B cell (primary cell): ENCODE results near the gene AFF2. TPM values are rescaled to one million over a fixed set of nuclear protein-coding genes. Genes with fewer than 3 reads are reported as not detected.

ENCODE experiments used
- ATAC-seq: fragments of 200-7000 bp; cut with Tn5 transposase; one replicate; pipeline ENCODE4 v1.10.0; 2021; ENCODE audit warnings: low read depth, mild to moderate bottlenecking, moderate number of reproducible peaks, moderate library complexity
- CTCF ChIA-PET: fragments of 350-600 bp; sonication (Branson Sonifier 250); formaldehyde crosslinking; loops from one replicate; lab custom pipeline; 2021; ENCODE audit warnings: antibody characterized with exemption, inconsistent platforms; lab: Charles Lee
- POLR2A ChIA-PET: fragments of 350-600 bp; sonication (Branson Sonifier 250); formaldehyde crosslinking; loops from one replicate; lab custom pipeline; 2021; ENCODE audit warnings: antibody characterized with exemption; lab: Charles Lee
- DNase-seq: peaks from one replicate; pipeline ENCODE4 v3.0.0; 2013
- H2AFZ ChIP-seq: 2 replicates; pipeline ENCODE4 v1.6.1; 2012; ENCODE audit warnings: mild to moderate bottlenecking, low read depth, low read length; ENCODE audit not compliant: insufficient read depth, poor library complexity, severe bottlenecking
- H3K27ac ChIP-seq, 2 donors: 1 replicate in 1 of 2; 2 replicates in 1 of 2; pipeline ENCODE4 v1.5.1; 2012 to 2013; ENCODE audit warnings: low read length in 2 of 2, mild to moderate bottlenecking in 2 of 2, moderate library complexity in 1 of 2
- H3K27me3 ChIP-seq, 4 experiments: fragments of 200-600 bp in 1 of 4; sonication (generic) in 1 of 4; replicated peaks in 1 of 4; 1 replicate in 2 of 4; 2 replicates in 2 of 4; pipeline versions ENCODE4 v1.6.1 to v1.7.0; 2013 to 2016; ENCODE audit warnings: low read length in 3 of 4, mild to moderate bottlenecking in 2 of 4, mixed read lengths in 1 of 4, moderate library complexity in 1 of 4; ENCODE audit not compliant: insufficient read depth in 4 of 4, control insufficient read depth in 3 of 4; ENCODE audit errors: control extremely low read depth in 1 of 4
- H3K36me3 ChIP-seq, 2 experiments: replicated peaks in 1 of 2; 1 replicate in 1 of 2; 2 replicates in 1 of 2; pipeline versions ENCODE4 v1.6.1 to v1.7.1; 2013; ENCODE audit warnings: low read length in 1 of 2; ENCODE audit not compliant: insufficient read depth in 2 of 2, control insufficient read depth in 1 of 2; ENCODE audit errors: control extremely low read depth in 1 of 2, extremely low read depth in 1 of 2
- H3K4me1 ChIP-seq, 2 donors: fragments of 200-600 bp in 1 of 2; sonication (generic) in 1 of 2; 1 replicate in 1 of 2; 2 replicates in 1 of 2; pipeline versions ENCODE4 v1.5.1 to v1.6.1; 2013 to 2017; ENCODE audit warnings: low read length in 2 of 2; ENCODE audit not compliant: control insufficient read depth in 2 of 2, insufficient read depth in 2 of 2
- H3K4me2 ChIP-seq: replicated peaks from 2 replicates; pipeline ENCODE3; 2012; ENCODE audit warnings: mild to moderate bottlenecking, low read depth, low read length; ENCODE audit not compliant: poor library complexity, severe bottlenecking
- H3K4me3 ChIP-seq, 5 experiments: fragments of 200-600 bp in 1 of 5; sonication (generic) in 1 of 5; 1 replicate in 3 of 5; 2 replicates in 2 of 5; pipeline versions ENCODE4 v1.5.1 to v1.7.0; 2011 to 2016; ENCODE audit warnings: low read length in 4 of 5, mild to moderate bottlenecking in 4 of 5, low read depth in 2 of 5, control low read depth in 1 of 5, moderate library complexity in 1 of 5; ENCODE audit not compliant: insufficient read depth in 1 of 5; ENCODE audit errors: control extremely low read depth in 1 of 5, extremely low read depth in 1 of 5
- H3K79me2 ChIP-seq: fragments of 200-600 bp; sonication (generic); one replicate; pipeline ENCODE4 v1.6.0; 2016; ENCODE audit warnings: low read length; ENCODE audit not compliant: control insufficient read depth, insufficient read depth
- H3K9ac ChIP-seq: fragments of 200-600 bp; sonication (generic); 2 replicates; pipeline ENCODE4 v1.6.1; 2017; ENCODE audit warnings: mild to moderate bottlenecking, low read length, moderate library complexity
- H3K9me3 ChIP-seq, 3 donors: one replicate each; pipeline versions ENCODE4 v1.6.1 to v1.7.1; 2013; ENCODE audit warnings: low read length in 2 of 3; ENCODE audit not compliant: control insufficient read depth in 2 of 3, insufficient read depth in 1 of 3; ENCODE audit errors: control extremely low read depth in 1 of 3
- H4K20me1 ChIP-seq: 2 replicates; pipeline ENCODE4 v1.6.0; 2012; ENCODE audit warnings: mild to moderate bottlenecking, low read length; ENCODE audit not compliant: insufficient read depth, control insufficient read depth, poor library complexity, severe bottlenecking
- H3K27ac Mint-ChIP-seq: one replicate; pipeline ENCODE4 v1.8.0; 2021; ENCODE audit warnings: mixed read lengths
- H3K27me3 Mint-ChIP-seq: one replicate; pipeline ENCODE4 v1.8.0; 2021; ENCODE audit warnings: mixed read lengths
- H3K4me1 Mint-ChIP-seq: one replicate; pipeline ENCODE4 v1.8.0; 2021; ENCODE audit warnings: mixed read lengths
- H3K4me3 Mint-ChIP-seq: one replicate; pipeline ENCODE4 v1.8.0; 2021; ENCODE audit warnings: mixed read lengths
- H3K9me3 Mint-ChIP-seq: one replicate; pipeline ENCODE4 v1.8.0; 2022; ENCODE audit warnings: mixed read lengths; ENCODE audit not compliant: insufficient read depth
- EZH2 ChIP-seq: IDR thresholded peaks from 2 replicates; pipeline ENCODE4 v1.6.1; 2012; ENCODE audit warnings: borderline replicate concordance, low read depth, mild to moderate bottlenecking, moderate library complexity, low read length; ENCODE audit not compliant: insufficient read depth, poor library complexity, severe bottlenecking
- WGBS: methylation state at CpG from one replicate; pipeline ENCODE4 v1.1.5; 2013; ENCODE audit warnings: missing lambda C conversion rate; ENCODE audit not compliant: insufficient coverage; 5-methylcytosine and 5-hydroxymethylcytosine counted together
- intact Hi-C: fragments of 100-400 bp; cut with micrococcal nuclease; formaldehyde crosslinking; loops from one replicate; pipeline ENCODE4 v1.10.0; 2022
- polyA plus RNA-seq: library from polyadenylated mRNA; depleted of rRNA; stranded (reverse); fragments of >200 nt; gene quantifications from 2 replicates; pipeline ENCODE4 v1.2.3, GENCODE V29; 2012
- total RNA-seq, 2 donors: library from RNA; stranded (reverse); fragments of 120-200 nt in 1 of 2; gene quantifications; 1 replicate in 1 of 2; 2 replicates in 1 of 2; pipeline versions ENCODE4 v1.2.3 to v1.2.4, GENCODE V29; 2013 to 2022
- TF ChIP-seq, protein P1 (sequence below): fragments of 200-600 bp; IDR thresholded peaks from one replicate; pipeline ENCODE4 v1.8.0; 2022; ENCODE audit warnings: antibody characterized with exemption, mild to moderate bottlenecking

AFF2 gene
- total and polyA plus RNA-seq, 2 donors (not counting 1 experiment from before 2014, with no cell fraction given), result 0.06 to 12.0 TPM

DNA sequence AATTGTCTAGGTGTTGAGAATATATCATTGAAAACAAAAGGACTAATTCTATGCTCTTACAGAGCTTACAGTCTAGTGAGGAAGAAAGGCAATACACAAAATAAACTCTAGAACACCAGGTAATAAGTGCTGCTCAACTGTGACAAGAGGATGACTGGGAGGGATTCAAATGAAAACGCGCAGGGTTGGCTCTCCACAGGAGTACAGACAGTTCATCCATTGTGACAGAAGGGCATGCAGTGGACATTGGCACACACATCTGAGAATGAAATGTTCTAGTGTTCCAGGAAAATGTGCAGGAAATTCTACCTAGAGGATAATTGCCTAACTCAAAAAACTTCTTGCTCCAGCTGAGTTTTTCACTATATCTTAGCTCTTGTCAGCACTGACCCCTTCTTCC is 512.7 kb downstream of the AFF2 start:
- intact Hi-C loops, result no loop called here
- H3K27ac ChIP-seq, result no peak overlapping the region
- H3K9me3 Mint-ChIP-seq, result no peaks in the 10 kb centered on the region
- no peak overlapping the region for H3K4me3 Mint-ChIP-seq
- no peaks in the 10 kb centered on the region for H3K4me1 ChIP-seq
- no peaks in the 10 kb centered on the region for H3K36me3 ChIP-seq
- ATAC-seq (no peak), DNase-seq (no peak)
- H2AFZ ChIP-seq, result no peak overlapping the region
- no peak overlapping the region for H3K27ac Mint-ChIP-seq
- no peaks in the 10 kb centered on the region for H3K79me2 ChIP-seq
- no peak overlapping the region for H3K9ac ChIP-seq
- POLR2A ChIA-PET, result no interaction called here
- no peaks in the 10 kb centered on the region for H3K27me3 ChIP-seq
- H3K9me3 ChIP-seq, result no peaks in the 10 kb centered on the region
- CTCF ChIA-PET, result no interaction called here
- H3K4me2 ChIP-seq, result no peak overlapping the region
- no peak overlapping the region for H3K4me3 ChIP-seq
- H3K27me3 Mint-ChIP-seq, result no peaks in the 10 kb centered on the region
- H4K20me1 ChIP-seq, result no peaks in the 10 kb centered on the region
- no peak for TF ChIP-seq EZH2
- TF ChIP-seq, protein P1, sequence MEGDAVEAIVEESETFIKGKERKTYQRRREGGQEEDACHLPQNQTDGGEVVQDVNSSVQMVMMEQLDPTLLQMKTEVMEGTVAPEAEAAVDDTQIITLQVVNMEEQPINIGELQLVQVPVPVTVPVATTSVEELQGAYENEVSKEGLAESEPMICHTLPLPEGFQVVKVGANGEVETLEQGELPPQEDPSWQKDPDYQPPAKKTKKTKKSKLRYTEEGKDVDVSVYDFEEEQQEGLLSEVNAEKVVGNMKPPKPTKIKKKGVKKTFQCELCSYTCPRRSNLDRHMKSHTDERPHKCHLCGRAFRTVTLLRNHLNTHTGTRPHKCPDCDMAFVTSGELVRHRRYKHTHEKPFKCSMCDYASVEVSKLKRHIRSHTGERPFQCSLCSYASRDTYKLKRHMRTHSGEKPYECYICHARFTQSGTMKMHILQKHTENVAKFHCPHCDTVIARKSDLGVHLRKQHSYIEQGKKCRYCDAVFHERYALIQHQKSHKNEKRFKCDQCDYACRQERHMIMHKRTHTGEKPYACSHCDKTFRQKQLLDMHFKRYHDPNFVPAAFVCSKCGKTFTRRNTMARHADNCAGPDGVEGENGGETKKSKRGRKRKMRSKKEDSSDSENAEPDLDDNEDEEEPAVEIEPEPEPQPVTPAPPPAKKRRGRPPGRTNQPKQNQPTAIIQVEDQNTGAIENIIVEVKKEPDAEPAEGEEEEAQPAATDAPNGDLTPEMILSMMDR, result no peak
- H3K4me1 Mint-ChIP-seq, result no peaks in the 10 kb centered on the region
- no CpG with 5 or more reads among the region's 2 CpGs for WGBS

DNA sequence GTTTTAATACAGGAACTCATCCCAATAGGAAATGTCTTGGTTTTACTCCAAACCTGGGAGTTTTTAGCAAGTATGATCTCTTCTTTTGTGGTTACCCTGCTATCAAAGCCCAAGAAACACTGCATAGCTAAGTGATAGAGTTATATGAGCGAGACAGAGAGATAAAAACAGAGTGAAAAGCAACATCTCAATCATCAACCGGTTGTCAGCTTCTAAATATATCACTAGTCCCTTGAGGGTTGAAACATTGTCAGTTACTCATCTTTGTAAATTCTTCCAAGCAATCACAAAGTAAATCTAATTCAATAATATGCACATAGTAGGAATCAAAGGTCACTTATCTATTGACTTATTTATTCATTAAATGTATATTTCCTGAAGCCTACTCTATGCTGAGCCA is 520.7 kb downstream of the AFF2 start:
- Histone ChIP-seq H3K4me1 (no peaks in the 10 kb centered on the region), H3K4me2 (no peak overlapping the region), H4K20me1 (no peaks in the 10 kb centered on the region), H3K9ac (no peak overlapping the region), H3K27ac (no peak overlapping the region), H3K36me3 (no peaks in the 10 kb centered on the region), H3K27me3 (no peaks in the 10 kb centered on the region), H3K9me3 (no peaks in the 10 kb centered on the region), H3K4me3 (no peak overlapping the region), H2AFZ (no peak overlapping the region), H3K79me2 (no peaks in the 10 kb centered on the region)
- DNase-seq, result no peak
- TF ChIP-seq, protein P1, result no peak
- no peak for TF ChIP-seq EZH2
- Mint-ChIP-seq H3K9me3 (peaks cover 4% of the 10 kb centered on the region), H3K27me3 (no peaks in the 10 kb centered on the region), H3K4me1 (peaks cover 3% of the 10 kb centered on the region), H3K4me3 (no peak overlapping the region), H3K27ac (no peak overlapping the region)
- CTCF ChIA-PET, result no interaction called here
- POLR2A ChIA-PET, result no interaction called here
- ATAC-seq, result no peak
- intact Hi-C loops, result no loop called here
- WGBS, result no CpG with 5 or more reads among the region's 2 CpGs
